NOMO-1 (cell line): Measurements from ENCODE around the gene LEFTY2.
"Not testable (repeated sequence)": the region's sequence is repeated elsewhere in the genome, so short reads cannot be mapped to it uniquely, and the experiment has no call there.

Experiments used
- DNase-seq, 2 experiments: peaks; one replicate each; lab custom pipeline; 2025; ENCODE audit not compliant: unreplicated experiment in 2 of 2; lab: John Stamatoyannopoulos, UW

The LEFTY2 gene

DNA sequence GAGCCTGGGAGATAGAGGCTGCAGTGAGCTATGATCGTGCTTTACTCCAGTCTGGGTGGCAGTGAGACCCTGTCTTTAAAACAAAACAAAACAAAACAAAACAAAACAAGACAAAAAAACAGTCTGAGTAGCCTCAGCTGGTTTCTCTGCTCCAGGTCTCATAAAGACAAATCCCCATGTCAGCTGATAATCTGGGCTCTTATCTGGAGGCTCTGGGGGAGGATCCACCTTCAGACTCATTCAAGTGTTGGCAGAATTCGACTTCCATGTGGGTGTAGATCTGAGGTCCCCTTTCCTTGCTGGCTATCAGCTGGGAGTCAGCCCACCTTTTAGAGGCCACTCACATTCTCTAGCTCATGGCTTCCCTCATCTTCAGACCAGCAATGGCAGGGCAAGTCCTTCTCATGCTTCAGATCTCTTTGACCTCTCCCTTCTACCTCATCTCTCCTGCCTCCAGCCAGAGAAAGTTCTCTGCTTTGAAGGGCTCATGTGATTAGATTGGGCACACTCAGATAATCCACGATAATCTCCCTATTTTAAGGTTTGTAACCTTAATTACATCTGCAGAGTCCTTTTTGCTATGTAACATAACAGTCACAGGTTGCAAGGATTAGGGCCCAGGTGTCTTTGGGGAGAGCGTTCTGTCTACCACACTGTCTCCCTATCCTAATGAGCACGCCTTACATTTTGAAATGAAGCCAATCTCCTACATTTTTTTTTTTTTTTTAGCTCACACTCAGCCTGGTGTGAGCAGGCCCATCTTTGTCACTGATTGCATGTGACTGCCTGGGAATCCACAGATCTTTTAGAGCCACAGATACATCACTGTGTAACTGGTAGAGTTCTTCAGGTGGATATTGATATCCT is 9.5 kb downstream of the LEFTY2 start:
- no peak for DNase-seq

DNA sequence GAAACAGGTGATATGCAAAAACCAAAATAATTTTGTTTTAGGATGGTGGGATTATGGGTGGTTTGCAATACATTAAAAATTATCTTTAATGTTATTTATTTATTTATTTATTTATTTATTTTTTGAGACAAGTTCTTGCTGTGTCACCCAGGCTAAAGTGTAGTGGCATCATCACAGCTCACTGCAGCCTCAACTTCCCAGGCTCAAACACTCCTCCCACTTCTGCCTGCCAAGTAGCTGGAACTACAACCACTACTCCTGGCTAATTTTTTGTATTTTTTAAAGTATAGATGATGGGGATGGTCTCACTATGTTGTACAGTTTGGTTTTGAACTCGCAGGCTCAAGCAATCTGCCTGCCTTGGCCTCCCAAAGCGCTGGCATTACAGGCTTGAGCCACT is 10.5 kb downstream of the LEFTY2 start:
- no peak for DNase-seq

DNA sequence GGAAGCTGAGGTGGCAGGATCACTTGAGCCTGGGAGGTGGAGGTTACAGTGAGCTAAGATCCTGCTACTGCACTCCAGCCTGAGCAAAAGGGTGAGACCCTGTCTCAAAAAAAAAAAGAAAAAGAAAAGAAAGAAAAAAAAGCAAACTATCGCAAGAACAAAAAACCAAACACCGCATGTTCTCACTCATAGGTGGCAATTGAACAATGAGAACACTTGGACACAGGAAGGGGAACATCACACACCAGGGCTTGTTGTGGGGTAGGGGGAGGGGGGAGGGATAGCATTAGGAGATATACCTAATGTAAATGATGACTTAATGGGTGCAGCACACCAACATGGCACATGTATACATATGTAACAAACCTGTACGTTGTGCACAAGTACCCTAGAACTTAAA is 11.6 kb downstream of the LEFTY2 start:
- DNase-seq, result not testable (repeated sequence)

DNA sequence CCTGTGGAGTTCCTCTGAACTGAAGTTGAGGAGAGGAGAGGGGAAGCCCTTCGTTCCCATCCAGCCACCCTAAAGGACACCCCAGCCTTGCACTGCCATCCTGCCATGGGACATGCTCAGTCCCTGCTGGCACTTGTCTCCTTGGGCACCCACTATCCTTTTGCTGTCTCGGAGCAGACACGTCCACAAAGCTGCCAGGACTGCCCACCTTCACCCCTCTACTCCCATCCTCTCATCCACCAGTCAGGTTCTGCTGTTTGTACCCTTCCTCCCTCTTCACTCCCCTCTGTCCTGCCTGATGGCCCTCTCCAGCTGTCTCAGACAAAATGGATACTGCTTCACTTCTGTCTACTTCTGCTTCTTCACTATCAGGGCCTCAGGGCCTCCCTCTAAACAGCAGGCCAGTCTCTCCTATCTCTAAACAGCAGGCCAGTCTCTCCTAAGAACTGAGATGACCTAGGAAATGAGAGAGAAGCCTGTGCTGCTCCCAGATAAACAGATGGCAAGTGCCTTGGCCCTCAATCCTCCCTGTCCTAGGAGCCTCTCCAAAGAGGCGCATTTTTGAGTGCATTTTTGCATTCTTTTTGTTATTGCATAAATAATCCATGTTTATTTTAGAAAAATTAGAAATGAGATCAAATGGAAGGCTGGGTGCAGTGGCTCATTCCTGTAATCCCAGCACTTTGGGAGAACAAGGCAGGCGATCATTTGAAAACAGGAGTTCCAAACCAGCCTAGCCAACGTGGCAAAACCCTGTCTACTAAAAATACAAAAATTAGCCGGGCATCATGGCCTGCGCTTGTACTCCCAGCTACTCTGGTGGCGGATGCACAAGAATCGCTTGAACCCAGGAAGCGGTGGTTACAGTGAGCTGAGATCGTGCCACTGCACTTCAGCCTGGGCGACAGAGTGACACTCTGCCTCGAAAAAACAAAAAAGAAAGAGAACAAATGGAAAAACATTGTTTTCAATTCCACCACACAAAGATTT is 12.5 kb downstream of the LEFTY2 start:
- DNase-seq, result no peak

DNA sequence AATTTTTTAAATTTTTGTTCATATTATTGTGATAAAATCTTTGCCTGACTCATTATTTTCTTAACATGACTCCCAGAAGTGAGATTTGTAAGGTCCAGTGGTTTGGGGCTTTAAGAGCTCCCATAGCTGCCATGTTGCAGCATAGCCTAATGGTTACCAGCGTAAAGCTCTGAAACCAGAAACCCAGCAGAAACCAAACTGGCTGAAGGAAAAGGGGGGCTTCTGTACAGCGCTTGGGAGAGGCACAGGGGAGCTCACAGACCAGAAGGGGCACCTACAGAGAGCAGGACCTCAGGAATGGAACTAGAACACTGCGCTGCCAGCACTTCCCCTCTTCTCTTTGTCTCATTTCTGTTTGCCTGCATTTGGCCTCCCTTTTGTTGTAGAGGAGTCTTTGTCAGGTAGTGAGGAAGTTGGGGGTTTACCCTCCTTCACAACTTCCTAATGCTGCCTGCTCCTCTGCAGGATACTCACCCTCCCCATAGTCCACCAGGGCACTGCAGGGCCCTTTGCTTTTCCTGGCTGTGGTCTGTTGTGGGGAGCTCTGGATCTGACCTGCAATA is 14.4 kb downstream of the LEFTY2 start:
- peak; percentile 5 to 17 for DNase-seq

DNA sequence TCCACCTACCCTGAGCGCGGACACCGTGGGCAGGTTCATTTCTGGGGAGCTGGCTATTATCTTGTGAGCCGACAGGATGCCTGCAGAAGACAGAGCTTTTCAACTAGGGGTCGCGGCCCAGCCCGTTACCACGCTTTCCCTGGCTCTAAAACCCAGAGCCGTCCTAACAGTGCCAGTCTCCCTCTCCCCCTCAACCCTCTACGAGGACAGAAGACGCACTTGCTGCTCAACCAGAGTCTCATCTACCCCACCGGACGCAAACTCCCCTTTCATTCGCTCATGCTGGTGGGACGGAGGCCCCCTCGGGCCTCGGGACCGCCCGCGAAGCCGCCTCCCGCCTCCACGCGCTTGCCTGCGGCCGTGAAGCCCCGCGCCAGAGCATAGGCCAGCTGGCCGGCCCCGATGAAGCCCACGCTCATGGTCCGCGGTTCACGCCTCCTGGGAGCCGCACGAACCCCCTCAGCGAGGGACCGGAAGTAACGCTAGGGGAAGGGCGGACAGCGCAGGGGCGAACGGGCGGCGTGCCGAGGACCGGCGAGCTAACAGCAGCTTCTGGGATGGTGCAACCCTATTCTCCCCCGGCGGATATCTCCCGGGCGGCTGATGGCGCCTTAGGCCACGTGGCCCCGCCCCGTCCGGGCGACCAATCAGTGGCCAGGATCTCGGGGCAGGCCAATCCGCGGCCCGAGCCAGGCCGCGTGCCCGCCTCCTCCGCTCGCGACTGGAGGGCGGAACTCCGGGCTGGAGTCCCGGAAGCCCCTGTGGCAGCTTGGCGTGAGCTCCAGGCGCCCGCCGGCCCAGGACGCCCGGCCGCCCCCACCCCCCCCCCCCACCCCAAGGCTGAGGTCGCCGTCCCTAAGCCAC is 17.1 kb downstream of the LEFTY2 start, which contains the start of gene PYCR2:
Gene PYCR2, minus strand, starts transcription at position 559 of the 864 bp plus-strand sequence. Its CDS starts 140 bp downstream, at position 419.
- peak; percentile 96 to 98 for DNase-seq

DNA sequence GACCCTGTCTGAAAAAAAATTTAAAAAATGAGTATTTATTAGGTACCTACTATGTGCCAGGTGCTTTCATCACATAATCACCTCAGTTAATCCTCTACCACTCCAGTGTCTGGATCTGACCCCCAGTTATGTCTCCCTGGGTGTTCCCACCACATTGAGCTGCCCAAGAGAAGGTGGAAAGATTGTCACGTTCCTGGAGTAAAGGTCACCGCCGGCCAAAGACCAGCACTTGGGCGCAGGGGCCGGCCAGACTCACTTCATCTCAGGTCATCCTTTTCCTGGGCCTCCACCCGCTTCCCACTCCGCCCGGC is 17.7 kb downstream of the LEFTY2 start:
- no peak for DNase-seq

DNA sequence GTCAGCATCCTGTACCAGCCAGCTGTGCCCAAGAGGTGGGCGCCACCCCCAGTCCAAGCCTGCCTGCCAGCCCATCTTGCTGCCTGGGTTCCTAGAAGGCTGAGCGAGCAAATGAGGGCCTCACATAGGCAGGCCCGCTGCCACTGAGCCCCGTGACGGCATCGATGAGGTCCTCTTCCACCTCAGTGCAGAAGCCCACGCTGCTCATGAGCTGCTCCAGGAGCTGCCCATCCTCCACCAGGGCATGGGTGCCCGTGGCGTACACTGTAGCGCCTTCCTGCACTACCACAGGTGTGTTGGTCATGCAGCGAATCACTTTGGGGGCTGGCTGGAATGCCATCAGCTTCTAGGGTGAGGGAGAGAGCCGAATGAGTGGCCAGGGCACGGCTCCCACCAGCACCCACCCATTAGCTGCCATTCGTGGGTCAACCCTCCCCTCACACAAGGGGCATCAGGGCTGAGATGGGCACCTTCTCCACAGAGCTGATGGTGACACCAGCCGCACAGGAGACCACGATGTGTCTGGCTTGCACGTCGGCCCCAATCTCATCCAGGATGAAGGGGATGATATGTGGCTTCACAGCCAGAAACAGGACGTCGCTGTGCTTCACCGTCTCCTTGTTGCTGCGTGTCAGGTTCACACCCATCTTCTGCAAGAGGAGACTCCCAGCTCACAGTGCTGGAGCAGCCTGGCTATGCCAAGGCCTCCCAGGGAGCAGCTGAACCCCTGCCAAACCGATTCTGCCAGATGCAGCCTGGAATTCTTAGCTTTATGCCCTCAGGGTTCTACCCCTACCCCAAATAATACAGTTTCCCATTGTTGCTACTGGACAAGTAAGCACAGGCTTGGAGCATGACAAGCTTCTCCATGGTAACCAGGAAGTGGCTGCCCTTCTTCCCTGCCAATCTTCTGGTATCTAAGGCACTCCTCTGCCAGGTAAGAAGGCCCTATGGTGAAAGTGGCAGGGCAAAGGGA is 19.0 kb downstream of the LEFTY2 start:
- DNase-seq, result no peak

DNA sequence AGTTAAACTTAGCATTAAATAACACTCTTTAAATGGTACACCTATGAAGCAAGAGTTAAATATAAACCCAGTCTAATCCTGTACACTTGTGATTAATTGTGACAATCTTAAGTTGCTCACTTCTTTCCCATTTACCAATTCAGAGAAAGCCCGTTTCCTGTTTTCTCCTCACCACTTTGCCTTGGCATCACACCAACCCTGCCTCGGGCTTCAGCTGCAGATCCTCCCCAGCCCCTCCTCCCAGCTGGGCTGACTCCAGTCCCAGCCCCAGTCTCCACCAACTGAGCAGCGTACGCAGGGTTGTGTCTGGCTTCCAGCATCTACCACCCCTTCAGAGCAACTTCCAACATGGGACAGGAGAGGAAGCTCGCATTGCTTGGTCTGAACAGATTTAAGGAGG is 21.1 kb downstream of the LEFTY2 start:
- DNase-seq, result no peak

DNA sequence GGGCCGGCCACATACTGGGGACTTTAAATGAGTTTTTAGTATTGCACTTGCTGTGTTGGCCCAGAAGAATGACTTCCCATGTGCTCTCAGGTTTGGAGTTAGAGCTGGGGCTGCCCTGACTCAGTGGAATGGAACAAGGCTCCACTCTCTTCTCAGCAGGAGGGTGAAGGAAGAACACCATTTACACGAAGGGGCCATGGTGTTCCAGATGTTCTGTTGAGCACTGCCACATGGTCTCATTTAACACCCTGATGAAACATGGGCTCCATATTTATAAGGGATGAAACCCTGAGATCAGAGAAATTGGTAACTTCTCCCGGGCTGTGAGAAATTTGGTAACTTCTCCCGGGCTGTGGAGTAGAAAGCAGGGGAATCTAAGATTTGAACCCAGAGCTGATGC is 22.7 kb downstream of the LEFTY2 start:
- DNase-seq, result no peak

DNA sequence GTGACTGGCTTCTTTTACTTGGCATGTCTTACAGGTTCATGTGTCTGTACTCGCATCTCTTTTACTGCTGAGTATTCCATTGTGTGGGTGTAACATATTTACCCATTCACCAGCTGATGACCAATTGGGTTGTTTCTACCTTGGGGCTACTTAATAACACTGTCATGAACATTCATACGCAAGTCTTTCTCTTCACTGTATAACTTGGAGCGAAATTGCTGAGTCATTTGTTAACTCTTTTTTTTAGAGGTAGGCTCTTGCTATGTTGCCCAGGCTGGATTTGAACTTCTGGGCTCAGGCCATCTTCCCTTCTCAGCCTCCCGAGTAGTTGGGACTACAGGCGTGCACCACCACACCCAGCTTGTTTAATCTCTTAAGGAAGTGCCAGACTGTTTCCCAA is 23.5 kb downstream of the LEFTY2 start:
- DNase-seq, result no peak

DNA sequence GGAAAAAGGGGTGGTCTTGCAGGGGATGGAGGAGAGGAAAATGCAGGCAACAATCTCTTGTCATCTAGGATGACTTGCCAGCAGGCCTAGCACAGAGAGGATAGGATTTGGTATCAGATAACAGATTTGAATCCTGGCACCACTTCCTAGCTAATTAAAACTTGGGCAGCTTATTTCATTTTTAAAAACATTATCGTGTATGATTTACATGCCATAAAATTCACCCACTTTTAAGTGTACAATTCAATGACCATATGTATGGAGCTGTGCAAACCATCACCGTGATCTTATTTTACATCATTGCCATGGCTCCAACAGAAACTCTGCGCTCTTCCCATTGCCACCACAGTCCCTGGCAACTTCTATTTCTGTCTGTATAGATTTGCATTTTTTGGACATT is 23.9 kb downstream of the LEFTY2 start:
- no peak for DNase-seq

DNA sequence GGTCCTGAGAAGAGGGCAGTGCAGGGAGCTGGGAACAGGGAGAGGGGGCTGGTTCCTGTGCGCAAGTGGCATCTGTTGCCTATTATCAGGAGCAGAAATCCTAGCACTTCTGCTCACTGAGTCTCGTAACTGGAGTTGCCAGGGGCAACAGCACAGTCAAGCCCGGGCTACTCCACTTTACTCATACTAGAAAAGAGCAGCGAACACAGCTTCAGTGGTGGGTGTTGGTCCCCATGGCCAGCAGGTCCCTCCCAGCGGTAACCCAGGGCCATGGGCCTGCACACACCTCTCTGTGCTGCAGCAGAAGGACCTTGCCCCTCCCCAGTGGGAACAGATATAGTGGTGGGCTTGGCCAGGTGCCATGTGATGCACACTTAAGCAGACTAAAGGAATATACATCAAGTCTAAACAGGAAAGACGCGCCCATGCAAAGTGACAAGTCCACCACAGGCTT is 25.5 kb downstream of the LEFTY2 start:
- no peak for DNase-seq

DNA sequence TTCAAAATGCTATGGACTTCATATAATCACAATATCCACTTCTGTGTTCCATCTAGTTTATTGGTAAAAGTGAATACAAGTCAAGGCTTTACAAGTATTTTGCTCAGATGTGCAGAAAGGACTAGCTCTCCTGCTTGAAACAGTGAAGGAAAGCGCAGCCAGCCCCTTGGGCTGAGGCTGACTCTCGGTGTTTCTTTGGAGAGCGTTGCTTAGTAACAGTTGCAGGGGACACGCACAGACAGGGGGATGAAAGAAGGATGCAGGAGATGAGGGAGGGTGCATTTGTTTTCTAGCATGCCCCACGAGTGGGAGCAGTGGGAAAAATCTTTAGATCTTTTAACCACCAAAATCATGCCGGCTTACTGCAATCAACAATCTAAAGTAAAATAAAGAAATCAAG is 26.1 kb downstream of the LEFTY2 start:
- DNase-seq, result no peak

DNA sequence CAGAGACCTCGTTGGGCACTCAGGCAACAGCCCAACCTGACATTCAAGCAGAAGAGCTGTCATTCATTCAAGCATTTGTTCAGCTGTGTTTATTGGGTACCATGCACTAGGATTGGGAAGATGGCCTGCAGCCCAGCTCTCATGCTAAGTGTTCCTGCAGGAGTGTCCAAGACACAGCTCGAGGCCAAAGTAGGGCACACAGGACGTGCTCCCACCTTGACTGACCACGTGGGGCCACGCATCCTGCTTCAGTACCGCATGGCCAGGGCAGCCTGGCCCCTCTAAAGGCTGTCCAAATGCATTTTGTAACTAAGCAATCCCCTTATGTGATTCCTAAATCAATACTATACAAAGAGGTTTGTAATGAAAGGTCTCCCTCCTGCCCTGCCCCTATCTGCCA is 26.6 kb downstream of the LEFTY2 start:
- DNase-seq, result no peak

DNA sequence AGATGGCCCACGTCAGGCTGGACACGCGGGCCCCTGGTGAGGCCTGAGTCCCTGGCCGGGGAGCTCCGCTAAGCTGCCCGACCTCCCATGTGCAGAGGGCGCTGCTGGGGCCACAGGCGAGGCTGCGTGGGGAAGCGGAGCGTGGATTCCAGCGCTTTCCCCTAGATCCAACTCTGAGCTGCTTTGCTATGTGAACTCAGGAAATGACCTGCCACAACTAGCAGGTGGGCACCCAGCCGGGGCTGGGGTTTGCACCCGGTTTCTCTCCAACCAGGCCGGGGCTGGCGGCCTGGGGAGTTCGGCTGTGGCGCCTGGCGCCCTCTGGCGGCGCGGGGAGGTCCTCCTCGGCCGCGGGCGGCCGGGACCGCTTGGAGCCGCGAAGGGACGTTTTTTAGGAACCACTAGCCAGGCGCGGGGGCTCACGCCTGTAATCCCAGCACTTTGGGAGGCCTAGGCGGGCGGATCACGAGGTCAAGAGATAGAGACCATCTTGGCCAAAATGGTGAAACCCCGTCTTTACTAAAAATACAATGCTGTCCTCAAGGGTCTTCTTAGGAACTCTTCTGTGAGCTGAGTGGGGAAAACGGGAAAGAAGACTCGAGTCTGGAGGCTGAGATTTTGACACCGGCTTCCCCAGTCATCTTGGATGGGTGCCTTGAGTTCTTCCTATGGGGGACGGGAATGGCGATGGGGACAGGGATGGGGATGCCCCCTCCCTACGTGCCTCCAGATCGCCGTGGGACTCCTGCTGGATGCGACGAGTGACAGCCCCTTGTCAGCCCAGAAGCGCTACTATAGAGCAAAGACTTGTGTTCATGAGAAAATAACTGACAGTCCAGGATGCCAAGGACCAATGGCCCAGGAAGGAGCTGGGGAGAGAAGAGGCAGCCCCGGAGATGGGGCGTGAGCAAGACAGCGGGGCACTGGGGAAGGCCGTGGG is 29.6 kb downstream of the LEFTY2 start:
- DNase-seq, result no peak

DNA sequence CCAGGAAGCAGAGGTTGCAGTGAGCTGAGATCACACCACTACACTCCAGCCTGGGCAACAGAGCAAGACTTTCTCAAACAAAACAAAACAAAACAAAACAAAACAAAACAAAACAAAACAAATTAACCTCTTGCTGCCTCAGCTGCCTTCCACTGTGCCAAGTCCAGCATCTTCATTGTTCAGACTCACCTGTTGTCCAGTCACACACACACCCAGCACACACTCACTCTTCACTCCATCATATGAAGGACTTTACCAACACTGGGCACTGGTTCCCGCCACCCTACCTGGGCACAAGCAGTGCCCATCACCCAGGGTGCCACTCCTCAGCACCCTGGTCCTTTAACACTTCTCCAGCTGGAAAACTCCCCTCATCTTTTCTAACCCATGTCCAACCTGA is 31.5 kb downstream of the LEFTY2 start:
- no peak for DNase-seq

DNA sequence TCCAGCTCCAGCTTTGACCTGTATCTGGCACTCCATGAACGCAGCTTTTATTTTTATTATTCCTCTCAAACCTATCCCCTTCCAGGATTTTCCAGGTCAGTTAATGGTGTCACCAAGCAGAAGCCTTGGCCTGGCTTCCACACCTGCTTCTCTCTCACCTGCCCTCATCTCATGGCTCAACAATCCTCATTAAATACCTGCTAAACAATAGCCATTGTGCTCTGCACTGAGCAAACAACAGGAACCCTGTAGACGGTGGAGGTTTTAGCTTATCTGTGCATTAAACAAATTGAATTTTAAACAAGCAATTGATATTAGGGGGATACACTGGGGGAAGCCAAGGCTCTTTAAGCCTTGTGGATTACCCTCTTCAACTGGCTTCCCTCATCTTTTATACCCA is 32.2 kb downstream of the LEFTY2 start:
- DNase-seq, result no peak
